Esophagus squamous epithelium (tissue), 4 donors: ENCODE measurements around the gene ZFR2.

ENCODE experiments used
- POLR2A ChIP-seq, 4 donors: fragments of 450-650 bp; IDR thresholded peaks; one replicate each; pipeline ENCODE4 v1.6.1; 2017; ENCODE audit warnings: antibody characterized with exemption in 4 of 4, mild to moderate bottlenecking in 4 of 4, moderate library complexity in 3 of 4
- TF ChIP-seq, protein P1 (sequence below), 6 experiments: fragments of 450-650 bp in 4 of 6; fragments of 200-600 bp in 2 of 6; sonication (generic) in 2 of 6; IDR thresholded peaks; one replicate each; pipeline ENCODE4 v1.5.1; 2016 to 2019; ENCODE audit warnings: antibody characterized with exemption in 6 of 6, mild to moderate bottlenecking in 4 of 6, moderate library complexity in 4 of 6

DNA sequence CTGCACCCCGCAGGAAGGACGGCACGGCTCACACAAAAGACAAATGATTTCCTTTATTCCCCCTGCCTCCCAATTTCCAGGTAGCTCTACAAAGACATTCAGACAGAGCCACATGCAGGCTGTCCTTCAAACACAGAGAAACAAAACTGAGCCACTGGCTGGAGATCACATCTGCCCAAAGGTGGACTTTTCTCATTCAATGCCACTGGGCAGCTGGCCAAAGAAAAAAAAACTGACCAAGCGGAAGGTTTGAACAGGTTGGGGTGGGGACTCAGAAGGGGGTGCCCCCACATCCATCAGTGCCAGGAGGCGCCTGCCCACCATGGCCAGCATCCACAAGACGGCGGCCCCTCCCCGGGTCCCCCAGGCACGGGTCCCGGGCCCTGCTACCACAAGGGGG lies 64.9 kb downstream of the ZFR2 start:
- TF ChIP-seq POLR2A (IDR thresholded peaks at IDR 0.05) = no peak
- TF ChIP-seq, protein P1, sequence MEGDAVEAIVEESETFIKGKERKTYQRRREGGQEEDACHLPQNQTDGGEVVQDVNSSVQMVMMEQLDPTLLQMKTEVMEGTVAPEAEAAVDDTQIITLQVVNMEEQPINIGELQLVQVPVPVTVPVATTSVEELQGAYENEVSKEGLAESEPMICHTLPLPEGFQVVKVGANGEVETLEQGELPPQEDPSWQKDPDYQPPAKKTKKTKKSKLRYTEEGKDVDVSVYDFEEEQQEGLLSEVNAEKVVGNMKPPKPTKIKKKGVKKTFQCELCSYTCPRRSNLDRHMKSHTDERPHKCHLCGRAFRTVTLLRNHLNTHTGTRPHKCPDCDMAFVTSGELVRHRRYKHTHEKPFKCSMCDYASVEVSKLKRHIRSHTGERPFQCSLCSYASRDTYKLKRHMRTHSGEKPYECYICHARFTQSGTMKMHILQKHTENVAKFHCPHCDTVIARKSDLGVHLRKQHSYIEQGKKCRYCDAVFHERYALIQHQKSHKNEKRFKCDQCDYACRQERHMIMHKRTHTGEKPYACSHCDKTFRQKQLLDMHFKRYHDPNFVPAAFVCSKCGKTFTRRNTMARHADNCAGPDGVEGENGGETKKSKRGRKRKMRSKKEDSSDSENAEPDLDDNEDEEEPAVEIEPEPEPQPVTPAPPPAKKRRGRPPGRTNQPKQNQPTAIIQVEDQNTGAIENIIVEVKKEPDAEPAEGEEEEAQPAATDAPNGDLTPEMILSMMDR (IDR thresholded peaks at IDR 0.05) = no peak
